GM10266 (cell line): ENCODE measurements around the gene BAG5.

Experiments
- DNase-seq: peaks from one replicate; pipeline ENCODE4 v3.0.0; 2012; ENCODE audit errors: extremely low spot score
- CTCF ChIP-seq: IDR thresholded peaks from 2 replicates; pipeline ENCODE4 v1.5.1; 2012; ENCODE audit warnings: mild to moderate bottlenecking, low read depth; ENCODE audit not compliant: control insufficient read depth, insufficient read depth; ENCODE audit errors: missing control alignments

Gene BAG5

GRCh38 chr14:103563844-103564505, 1.5 kb upstream of the BAG5 start:
- DNase-seq: no peak
- no peak for TF ChIP-seq CTCF

DNA sequence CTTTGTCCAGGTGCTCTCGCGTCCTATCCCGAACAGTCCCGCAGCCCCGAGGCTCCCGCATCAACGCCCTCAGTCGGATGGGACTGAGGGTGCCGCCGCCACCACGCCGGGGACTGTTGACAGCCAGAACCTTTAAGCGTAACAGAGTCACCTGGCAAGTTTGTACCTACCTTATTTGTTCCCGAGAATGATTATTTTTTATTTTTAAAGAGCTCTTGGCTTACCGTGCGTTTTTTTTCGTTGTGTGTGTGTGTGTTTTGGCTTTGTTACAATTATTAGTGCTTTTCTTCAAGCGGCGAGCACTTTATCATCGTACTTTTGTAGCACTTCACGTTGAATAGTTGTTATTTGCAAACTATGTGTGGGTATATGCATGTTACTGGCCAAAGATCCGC, 766 bp upstream of the BAG5 start:
- TF ChIP-seq CTCF: no peak
- no peak for DNase-seq

- no peak for TF ChIP-seq CTCF
- DNase-seq: no peak
Observed at GRCh38 chr14:103562179-103562428, 353 bp downstream of the BAG5 start.

- DNase-seq: peak; percentile 79
- no peak for TF ChIP-seq CTCF
Observed at GRCh38 chr14:103561381-103562178, 877 bp downstream of the BAG5 start.

- no peak for DNase-seq
- TF ChIP-seq CTCF: no peak
Observed at GRCh38 chr14:103560691-103561090, 1.8 kb downstream of the BAG5 start.

DNA sequence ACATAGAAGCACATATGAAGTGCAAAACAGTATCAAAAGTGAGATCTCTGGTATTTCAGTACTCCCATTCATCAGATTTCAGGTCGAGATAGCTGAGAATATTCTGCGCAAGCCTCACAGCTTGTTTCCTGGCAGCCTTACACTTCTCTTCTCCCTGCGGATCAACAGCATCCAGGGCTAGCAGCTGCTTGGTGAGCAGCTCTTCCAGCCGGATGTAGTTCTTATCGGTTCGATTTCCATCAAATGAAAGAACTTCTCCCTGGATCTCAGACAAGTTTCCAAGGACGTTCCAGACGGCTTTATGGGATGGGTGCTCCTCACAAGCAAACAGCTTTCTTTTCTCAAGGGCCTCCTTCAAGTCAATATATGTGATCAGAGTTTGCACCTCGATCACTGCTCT, 2.7 kb downstream of the BAG5 start:
- no peak for TF ChIP-seq CTCF

More for the DNA sequence above, 2.7 kb downstream of the BAG5 start:
- no peak for DNase-seq
